ENCODE results near the gene SLC31A1. TPM values are rescaled to one million over a fixed set of nuclear protein-coding genes. Genes with fewer than 3 reads are reported as not detected.

Gene SLC31A1
- total RNA-seq, 4 donors from 2014 or later, result 8.3 to 10.8 (median 8.9) TPM

GRCh38 chr9:113311961-113312360 lies 90.6 kb downstream of the SLC31A1 start:
- Histone ChIP-seq H3K36me3 (peaks cover 0 to 6% (median under 1%) of the 10 kb centered on the region in 4 donors), H3K27ac (replicated peaks in 1 of 4) (no peak overlapping the region), H3K4me1 (peaks cover 0 to 12% (median 2%) of the 10 kb centered on the region in 4 donors), H3K27me3 (no peaks in the 10 kb centered on the region), H3K4me3 (no peak overlapping the region), H3K9me3 (no peaks in the 10 kb centered on the region)
- intact Hi-C loops (cut with DNase I), result no loop called here
- no peak for DNase-seq (ENCODE audit: extremely low spot score)
- TF ChIP-seq POLR2AphosphoS5 (IDR thresholded peaks at IDR 0.05) (no peak), EP300 (IDR thresholded peaks at IDR 0.05) (no peak), POLR2A (IDR thresholded peaks at IDR 0.05; ENCODE audit: low read depth) (no peak), CTCF (IDR thresholded peaks at IDR 0.05) (no peak)
- WGBS, result 91% methylated on average over 3 of the region's 3 CpGs

- Histone ChIP-seq H3K36me3 (peaks cover 0 to 17% (median 6%) of the 10 kb centered on the region in 4 donors), H3K9me3 (no peaks in the 10 kb centered on the region), H3K27ac (replicated peaks in 1 of 4) (no peak overlapping the region), H3K27me3 (no peaks in the 10 kb centered on the region), H3K4me1 (peaks cover 0 to 12% (median 2%) of the 10 kb centered on the region in 4 donors), H3K4me3 (no peak overlapping the region)
- 87% methylated on average over 5 of the region's 5 CpGs for WGBS
- TF ChIP-seq EP300 (IDR thresholded peaks at IDR 0.05) (no peak), CTCF (IDR thresholded peaks at IDR 0.05) (no peak), POLR2AphosphoS5 (IDR thresholded peaks at IDR 0.05) (no peak), POLR2A (IDR thresholded peaks at IDR 0.05; ENCODE audit: low read depth) (no peak)
- DNase-seq (ENCODE audit: extremely low spot score), result no peak
- intact Hi-C loops (cut with DNase I), result no loop called here
Observed at GRCh38 chr9:113313261-113313660, 91.9 kb downstream of the SLC31A1 start.

Other genes with a start within 250 kb of the SLC31A1 start
- 1 to 10 TPM in 3 of 4 donors, under 1 TPM in 1; 0.99 to 2.1 (median 1.5) TPM for gene ZNF883, start 209.4 kb upstream of the SLC31A1 start, total RNA-seq
- gene ZFP37, start 164.8 kb upstream of the SLC31A1 start, total RNA-seq, result 1 to 10 TPM; 2.1 to 3.2 (median 2.4) TPM
- gene SLC31A2, start 70.5 kb upstream of the SLC31A1 start, total RNA-seq, result 10 to 100 TPM; 11.6 to 19.4 (median 15.8) TPM
- 10 to 100 TPM; 18.1 to 23.0 (median 20.6) TPM for gene FKBP15, start 267 bp upstream of the SLC31A1 start, total RNA-seq
- gene CDC26, start 54.0 kb downstream of the SLC31A1 start, total RNA-seq, result 10 to 100 TPM; 41.5 to 77.2 (median 48.5) TPM
- 10 to 100 TPM; 12.0 to 18.1 (median 16.3) TPM for gene PRPF4, start 54.1 kb downstream of the SLC31A1 start, total RNA-seq
- not detected for gene RNF183, start 81.8 kb downstream of the SLC31A1 start, total RNA-seq
- 1 to 10 TPM; 1.3 to 2.8 (median 2.1) TPM for gene WDR31, start 118.7 kb downstream of the SLC31A1 start, total RNA-seq
- under 1 TPM; 0.52 to 0.99 (median 0.70) TPM for gene BSPRY, start 128.0 kb downstream of the SLC31A1 start, total RNA-seq
- 10 to 100 TPM in 3 of 4 donors, 1 to 10 TPM in 1; 9.1 to 30.2 (median 22.8) TPM for gene HDHD3, start 155.4 kb downstream of the SLC31A1 start, total RNA-seq
- 10 to 100 TPM; 18.2 to 31.1 (median 28.6) TPM for gene ALAD, start 179.7 kb downstream of the SLC31A1 start, total RNA-seq
- gene POLE3, start 189.1 kb downstream of the SLC31A1 start, total RNA-seq, result 10 to 100 TPM; 25.7 to 42.6 (median 32.8) TPM
- 1 to 10 TPM in 1 of 4 donors, under 1 TPM in 1, not detected in 2; 0.17 to 1.8 TPM for gene C9orf43, start 189.2 kb downstream of the SLC31A1 start, total RNA-seq
- 100 to 1,000 TPM in 1 of 4 donors, 10 to 100 TPM in 3; 37.3 to 121 (median 68.5) TPM for gene RGS3, start 242.2 kb downstream of the SLC31A1 start, total RNA-seq

Measured in esophagus muscularis mucosa (tissue), 4 donors.